ENCODE results near the gene SPEF1.

- TF ChIP-seq CTCF (IDR thresholded peaks at IDR 0.05; ENCODE audit: poor library complexity) (peak; percentile 64), EZH2phosphoT487 (IDR thresholded peaks at IDR 0.05; ENCODE audit: low read depth, severe bottlenecking, unreplicated experiment) (no peak)
Observed at GRCh38 chr20:3768342-3769130, 12.7 kb downstream of the SPEF1 start.
